HG03354 (cell line): ENCODE measurements around the gene TH.

Experiments used
- ATAC-seq: cut with Tn5 transposase; IDR thresholded peaks from one replicate; pipeline ENCODE4 v1.9.1; 2021; ENCODE audit warnings: mild to moderate bottlenecking; ENCODE audit not compliant: unreplicated experiment, poor library complexity, severe bottlenecking

TH gene

DNA sequence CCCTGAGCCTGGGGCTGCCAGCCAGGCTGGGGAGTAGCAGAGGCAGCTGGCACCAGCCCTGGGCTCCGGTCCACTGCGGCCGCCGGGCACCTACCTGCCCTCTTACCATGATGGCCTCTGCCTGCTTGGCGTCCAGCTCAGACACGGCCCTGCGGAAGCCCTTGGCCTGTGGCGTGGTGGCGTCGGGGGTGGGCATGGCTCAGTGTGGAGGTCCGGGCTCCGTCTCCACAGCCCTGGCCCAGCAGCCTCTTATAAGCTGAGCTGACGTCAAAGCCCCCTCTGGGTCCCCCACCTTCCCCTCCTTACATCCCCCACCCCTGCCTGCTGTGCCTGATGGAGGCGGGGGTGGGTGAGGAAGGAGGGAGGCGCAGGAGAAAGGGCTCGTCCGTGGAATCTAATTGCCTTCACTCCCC, at the start of gene TH:
Gene TH (minus strand): TSS at position 225 of the 413 bp plus-strand sequence. CDS start 29 bp downstream, at position 196.
- ATAC-seq: no peak

DNA sequence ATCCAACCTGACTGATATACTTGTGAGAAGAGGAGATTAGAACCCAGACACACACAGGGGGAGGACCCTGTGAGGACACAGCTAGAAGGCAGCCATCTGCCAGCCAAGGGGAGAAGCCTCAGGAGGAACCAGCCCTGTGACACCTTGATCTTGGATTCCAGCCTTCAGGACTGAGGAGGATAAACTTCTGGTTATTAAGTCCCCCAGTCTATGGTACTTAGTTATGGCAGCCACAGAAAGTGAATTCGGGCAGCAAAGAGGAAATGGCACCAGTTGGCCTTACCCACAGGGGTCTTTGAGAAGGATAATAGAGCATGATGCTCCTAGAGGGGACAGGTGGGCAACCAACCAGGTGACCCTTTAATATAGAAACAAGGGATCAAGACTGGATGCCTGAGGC, 49.4 kb upstream of the TH start:
- ATAC-seq: no peak

DNA sequence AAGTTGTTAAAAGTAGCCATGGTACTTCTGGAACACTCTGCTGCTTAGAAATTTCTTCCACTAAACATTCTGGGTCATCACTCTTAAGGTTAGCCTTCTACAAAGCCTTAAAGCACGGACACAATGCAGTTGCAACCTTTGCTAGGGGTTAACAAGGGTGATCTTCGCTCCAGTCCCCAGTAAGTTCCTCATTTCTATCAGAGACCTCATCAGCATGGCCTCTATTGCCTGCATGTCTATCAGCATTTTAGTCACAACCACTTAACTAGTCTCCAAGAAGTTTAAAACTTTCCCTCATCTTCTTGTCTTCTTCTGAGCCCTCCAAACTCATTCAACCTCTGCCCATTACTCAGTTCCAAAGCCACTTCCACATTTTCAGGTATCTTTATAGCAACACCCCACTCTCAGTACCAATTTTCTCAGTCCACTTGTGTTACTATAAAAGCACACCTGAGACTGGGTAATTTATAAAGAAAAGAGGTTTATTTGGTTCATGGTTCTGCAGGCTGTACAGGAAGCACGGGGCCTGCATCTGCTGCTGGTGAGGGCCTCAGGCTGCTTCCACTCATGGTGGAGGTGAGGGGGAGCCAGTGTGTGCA, 48.7 kb upstream of the TH start:
- ATAC-seq: no peak

DNA sequence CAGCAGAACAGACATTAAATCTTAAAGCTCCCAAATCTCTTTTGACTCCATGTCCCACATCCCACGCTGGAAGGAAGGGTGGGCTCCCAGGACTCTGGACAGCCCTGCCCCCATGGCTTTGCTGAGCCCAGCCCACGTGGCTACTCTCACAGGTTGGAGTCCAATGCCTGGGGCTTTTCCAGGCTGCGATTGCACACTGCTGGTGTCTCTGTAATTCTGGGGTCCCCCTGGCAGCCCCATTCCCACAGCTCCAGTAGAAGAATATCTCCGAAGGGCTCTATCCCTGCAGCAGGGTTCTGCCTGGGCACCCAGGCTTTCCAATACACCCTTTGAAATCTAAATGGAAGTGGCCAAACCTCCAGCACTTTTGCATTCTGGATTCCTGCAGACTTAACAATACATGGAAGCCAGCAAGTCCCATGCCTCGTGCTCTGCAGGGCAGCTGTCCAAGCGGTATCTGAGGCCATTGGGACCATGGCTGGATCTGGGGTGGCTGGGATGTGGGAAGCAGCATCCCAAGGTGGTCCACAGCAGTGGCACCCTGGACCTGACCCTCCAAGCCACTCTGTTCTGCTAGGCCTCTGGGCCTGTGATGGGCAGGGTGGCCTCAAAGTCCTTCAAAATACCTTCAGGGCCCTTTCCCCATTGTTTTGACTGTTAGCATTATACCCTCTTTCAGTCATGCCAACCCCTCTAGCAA, 47.9 kb upstream of the TH start:
- ATAC-seq: no peak

DNA sequence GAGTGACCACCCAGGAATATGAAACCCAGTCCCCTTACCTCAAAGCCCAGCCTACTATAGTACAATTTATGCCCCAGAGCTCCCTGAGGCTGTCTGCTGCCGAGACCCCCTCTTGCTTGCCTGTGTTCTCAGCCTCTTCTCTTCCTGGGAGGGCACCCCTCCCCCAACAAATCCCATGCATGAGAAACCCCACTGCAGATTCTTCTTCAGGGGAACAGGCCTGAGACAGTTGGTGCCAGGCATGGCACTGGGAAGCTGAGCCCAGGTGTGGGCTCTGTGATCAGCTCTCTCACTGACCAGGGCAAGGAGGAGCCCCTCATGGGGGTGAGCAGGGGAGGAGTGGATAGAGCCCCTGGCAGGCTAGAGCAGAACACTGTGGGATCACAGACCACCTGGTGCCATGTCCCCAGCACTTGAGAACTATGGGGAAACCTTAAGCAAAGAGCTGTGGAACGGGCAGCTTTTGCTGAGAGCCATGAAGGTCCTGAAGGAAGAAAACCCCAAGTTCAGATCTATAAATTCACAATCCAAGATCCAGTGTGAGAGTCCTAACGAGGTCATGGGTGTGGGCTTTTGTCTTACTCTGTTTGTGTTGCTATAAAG, 46.5 kb upstream of the TH start:
- ATAC-seq: no peak

DNA sequence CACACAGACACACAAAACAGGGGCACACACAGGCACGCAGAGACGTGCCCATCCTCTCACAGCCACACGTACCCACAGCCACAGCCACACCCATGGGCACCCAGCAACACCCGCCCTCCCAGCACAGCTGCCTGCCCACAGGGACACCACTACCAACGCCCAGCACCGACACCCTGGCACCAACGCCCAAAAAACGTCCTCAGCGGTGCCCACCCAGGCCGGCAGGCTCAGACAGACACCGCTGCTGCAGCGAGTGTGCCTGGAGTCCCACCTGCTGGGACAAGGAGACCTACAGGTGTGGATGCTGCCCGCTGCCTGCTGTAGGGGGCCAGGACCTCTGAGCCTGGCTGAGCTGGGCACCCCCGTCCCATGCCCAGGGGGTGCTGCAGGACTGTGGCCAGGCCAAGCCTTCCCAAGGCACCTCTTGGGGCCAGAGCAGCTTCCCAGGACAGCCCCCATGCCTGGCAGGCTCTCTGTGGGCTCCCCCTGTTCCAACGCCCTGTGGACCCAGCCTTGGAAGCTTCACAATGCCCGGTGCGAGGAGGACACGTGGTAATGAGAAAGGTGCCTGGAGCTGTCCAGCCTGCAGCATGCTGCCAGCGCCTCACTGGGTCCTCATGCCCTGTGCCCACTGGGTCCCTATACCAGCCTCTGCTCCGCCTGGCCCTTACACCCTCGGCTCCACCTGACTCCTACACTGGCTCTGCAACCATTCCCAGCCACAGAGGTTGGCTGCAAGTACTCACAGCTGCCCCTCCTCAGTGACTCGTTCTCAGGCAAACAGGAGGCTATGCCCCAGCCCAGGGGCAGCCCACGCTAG, 45.8 kb upstream of the TH start:
- no peak for ATAC-seq

DNA sequence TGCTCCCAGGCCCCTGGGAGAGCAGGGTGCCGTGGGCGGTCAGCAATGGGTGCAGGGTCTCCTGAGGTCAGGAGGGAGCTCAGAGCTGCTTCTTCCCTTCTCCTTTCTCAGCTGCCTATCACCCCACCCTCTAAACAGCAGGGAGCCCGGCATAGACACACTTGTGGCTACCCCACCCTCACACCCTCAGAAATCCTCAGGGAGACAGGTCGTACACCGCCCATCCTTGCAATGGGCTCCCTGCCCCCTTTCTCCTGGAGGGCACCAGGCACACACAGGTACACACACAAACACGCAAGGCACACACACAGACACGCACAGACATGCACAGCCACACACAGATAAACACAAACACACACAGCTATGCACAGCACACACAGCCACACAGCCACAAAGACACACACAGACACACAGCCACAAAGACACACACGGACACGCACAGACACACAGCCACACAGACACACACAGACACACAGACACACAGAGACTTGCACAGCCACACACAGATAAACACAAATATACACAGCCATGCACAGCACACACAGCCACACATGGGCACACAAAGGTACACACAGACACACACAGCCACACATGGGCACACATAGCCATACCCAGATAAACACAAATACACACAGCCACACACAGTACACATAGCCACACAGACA, 44.9 kb upstream of the TH start:
- no peak for ATAC-seq

DNA sequence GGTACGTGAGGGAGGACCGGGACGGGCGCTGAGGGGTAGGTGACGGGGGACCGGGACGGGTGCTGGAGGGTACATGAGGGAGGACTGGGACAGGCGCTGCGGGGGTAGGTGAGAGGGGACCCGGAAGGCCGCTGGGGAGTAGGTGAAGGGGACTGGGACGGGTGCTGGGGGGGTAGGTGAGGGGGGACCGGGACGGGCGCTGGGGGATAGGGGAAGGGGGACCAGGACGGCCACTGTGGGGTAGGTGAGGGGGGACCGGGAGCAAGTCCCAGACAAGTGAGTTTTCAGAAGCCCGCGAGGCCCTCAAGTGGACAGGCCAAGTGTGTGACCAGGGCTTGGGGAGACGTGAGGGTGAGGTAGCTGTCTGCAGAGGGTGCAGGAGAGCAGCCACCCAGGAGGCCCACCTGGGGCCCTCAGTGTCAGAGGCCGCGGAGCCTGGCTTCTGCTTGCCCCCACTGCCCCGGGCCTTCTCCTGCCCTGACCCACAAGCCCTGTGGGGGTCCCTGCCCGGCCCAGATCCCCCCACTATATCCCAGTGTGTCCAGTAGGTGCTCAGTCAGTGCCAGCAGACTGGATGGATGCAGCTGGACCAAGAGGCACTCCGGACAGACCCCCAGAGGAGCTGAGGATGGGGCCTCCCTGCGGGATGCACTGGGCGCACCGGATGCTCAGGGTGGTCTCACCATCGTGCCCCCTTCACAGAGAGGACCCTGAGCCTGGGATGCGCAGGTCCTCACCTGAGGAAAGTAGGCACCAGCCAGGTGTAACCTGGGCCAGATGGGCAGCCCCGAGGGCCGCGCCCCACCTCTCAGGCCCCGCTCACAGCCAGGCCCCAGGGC, 44.2 kb upstream of the TH start:
- ATAC-seq: no peak

DNA sequence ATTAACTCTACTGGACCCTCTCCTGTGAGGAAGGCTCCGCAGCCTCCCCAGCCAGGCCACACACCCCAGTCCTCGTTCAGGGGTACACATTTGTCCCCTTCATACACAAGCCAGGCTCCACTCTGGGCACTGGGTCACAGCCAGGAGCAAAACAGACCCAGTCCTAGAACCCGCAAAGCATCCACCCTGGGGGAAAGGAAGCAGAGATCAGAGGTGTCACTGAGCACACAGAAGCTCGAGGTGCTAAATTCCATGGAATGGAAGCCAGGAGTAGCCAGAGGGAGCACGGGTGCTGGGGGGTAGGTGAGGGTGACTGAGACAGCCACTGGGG, 43.6 kb upstream of the TH start:
- no peak for ATAC-seq

DNA sequence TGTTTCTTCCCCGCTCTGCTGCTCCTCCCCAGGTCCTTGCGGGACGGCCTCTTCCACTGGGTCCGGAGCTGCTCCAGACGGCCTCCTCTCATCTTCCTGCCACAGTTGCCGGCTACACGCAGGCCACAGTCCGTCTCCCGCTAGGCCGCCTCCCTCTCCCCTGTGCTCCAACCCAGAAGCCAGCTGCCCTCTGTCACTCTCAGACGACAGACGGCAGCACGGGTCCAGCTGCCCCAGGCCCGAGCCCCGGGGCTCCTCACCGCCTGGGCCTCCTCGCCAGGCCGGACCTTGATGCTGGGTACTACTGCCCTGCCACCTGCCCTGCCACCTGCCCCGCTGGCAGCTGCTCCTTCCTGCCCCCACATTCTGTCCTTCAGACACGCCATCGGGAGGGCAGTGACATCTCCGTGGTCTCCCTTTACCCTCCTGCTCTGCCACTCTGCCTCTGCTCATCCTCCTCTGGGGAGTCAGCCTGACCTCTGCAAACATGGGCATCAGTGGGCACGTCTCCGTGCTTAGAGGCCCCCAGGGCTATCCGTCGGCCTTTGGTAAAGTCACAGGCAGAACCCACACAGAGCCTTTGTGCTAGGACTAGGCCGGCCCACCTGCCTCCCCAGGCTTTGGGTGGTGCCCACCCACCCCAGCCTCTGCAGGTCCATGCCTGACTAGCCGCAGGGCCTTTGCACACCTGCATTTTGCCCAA, 43.1 kb upstream of the TH start:
- no peak for ATAC-seq

DNA sequence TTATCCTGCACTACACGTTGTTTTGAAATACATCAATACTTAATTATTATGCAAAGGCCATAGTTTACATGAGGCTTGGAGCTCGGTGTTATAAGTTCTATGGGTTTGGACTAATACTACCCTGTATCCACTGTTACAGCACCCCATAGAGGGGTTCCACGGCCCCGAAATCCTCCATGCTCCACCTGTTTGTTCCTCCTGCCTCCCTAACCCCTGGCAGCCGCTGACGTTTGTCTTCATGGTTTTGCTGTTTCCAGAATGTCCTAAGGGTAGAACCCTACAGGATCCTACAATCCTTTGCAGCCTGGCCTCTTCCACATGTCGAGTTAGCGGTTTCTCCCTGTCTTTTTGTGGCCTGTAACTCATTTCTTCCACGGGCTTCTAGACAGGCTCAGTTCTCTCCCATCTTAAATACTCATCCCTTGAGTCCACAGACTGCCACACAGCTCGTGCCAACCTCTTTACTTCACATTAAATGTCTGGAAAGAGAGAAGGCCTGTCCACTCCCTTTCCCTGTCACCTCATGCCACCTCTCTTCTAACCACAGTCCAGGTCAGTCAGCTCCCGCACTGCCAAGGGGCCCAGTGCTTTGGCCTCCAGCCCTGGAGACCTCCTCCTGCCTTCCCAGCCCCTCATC, 42.4 kb upstream of the TH start:
- no peak for ATAC-seq

DNA sequence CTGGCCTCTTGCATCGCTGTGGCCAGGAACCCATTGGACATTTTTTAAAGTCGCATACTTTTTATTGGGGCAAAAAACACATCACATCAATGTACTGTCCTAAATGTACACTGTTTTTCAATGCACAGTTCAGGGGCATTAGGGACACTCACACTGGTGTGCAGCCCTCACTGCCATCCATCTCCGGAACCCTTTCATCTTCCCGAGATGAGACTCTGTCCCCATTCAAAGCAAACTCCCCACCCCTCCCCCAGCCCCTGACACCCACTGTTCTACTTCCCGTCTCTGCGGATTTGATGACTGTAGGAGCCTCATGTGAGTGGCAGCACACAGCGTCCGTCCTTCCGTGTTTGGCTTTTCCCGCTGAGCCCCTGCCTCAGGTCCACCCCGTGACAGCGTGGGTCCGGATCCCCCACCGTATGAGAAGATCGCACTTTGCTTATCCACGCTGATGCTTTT, 41.8 kb upstream of the TH start:
- ATAC-seq: no peak

DNA sequence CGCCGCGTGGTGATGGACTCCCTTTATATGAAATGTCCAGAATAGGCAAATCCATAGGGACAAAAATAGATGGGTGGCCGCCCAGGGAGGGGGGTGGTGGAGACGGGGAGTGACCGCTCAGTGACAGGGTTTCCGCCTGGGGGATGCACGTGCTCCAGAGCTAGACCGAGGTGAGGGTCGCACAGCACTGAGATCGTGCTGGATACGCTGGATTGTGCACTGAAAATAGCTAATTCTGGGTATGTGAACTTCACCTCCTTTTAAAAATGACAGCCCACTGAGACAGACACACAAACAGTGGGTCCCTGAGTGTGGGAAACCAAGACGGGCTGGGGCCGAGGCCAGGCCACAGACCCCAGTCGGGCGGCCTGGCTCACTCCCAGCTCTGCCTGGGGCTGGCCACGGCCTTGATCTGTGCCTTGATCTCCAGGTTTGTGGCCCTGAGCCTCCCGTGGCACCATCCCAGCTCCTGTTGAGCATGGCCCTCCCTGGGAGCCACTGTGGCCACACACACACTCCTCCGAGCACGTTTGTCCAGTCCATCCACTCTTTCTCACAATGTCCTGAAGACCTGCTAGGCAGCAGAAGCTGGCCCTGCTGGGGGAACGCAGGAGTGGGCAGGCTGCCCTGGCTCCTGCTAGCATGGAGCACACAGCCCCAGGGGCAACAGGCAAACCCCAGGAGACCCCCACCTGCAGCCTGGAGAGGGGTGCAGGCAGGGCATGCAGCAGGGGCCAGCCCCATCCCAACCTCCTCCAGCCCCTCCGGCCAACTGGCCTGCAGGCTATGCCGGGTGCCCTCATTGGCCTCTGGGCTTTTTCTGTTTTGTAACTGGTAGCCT, 41.0 kb upstream of the TH start:
- no peak for ATAC-seq

DNA sequence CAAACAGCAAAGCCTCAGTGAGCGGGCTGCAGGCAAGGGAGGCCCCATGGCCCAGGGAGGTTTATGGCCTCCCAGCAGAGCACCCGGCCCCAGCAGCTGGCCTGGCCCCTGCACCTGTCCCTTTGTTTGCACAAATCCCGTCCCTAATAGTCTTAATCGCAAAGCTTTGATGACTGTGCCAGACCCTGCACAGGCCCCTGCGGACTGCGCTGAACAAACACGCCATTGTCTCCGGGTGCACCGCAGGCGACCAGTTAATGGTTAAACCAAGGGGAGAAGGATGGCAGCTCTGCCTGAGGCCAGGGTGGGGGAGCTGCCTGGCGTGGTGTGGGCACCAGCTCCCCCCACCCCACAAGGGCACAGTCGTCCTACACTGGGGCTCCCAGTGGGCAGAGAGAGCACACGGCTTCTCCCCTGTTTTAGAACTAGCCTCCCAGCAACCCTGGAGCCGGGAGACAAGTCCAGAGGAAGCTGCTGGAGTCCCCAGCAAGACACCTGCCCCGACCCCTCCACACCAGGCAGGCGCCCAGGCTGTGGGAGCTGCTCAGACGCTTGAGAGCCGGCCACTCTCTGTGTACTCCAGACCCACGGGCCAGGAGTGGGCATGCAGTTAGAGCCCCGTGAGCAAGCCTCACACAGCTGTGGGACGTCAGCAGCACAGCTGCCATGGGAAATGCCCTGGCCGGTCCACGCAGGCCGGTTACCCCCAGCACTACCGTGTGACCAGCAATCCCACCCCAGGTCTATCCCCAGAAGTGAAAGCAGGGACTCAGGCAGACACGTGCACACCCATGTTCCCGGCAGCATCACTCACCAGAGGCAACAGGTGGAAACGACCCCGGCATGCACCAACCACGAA, 39.7 kb upstream of the TH start:
- no peak for ATAC-seq

DNA sequence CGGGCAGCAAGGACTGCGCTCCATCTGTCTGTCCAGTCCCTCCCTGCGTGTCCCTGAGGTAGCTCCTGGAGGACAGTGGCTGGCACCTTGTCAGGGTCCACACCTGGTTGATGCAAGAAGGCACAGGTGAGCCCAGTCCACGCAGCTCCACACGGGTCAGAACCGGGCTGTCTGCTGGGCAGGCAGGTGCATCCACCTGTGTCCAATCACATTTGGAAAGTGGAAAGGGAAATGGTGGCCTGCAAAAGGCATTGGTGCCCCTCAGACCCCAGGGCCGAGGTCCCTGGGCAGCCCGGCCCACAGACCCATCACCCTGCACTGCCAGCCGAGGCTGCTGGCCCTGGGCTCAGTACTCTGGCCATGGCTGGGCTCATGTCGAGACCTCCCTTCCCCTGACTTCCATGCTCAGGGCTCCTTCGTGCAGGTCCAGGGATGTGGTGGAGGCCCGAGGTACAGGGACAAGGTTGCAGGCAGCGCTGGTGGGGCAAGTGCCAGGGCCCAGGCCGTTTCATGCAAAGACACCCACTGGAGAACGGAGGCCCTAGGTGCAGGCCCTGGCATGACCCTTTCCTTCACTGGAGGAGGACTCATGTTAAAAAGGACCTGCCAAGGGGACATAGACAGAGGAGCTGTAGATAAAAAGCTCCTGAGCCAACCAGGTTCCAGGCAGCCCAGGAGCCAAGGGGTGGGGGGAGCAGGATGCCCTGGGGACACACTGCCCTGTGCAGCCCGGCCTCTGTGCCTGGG, 38.9 kb upstream of the TH start:
- no peak for ATAC-seq

DNA sequence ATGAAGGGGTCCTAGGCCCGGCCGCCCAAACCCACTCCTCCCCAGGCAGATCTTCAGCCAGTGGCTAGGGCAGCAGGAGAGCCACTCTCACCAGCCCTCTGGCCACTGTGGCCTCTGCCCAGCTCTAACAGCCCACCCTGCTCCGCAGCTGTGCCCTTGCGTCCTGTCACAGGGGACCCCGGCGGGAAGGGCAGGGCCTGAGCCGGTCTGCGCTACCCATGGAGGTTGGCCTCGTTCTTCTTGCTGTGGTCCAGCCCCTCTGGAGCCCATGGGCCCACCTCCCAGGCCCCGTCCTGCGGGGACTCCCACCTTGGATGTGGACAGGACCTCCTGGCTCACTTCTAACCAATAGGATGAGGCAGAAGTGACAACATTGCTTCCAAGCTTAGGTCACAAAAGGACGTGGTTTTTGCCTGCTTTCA, 38.3 kb upstream of the TH start:
- ATAC-seq: no peak
